HG03520 (cell line): ENCODE results near the gene PXT1.
"Not testable (repeated sequence)": the region's sequence is repeated elsewhere in the genome, so short reads cannot be mapped to it uniquely, and the experiment has no call there.

Experiments used
- ATAC-seq: cut with Tn5 transposase; IDR thresholded peaks from one replicate; pipeline ENCODE4 v1.9.1; 2021; ENCODE audit warnings: mild to moderate bottlenecking, moderate library complexity; ENCODE audit not compliant: unreplicated experiment

The PXT1 gene

GRCh38 chr6:36444470-36444869 is 1.8 kb upstream of the PXT1 start:
- no peak for ATAC-seq

GRCh38 chr6:36443471-36444428 is 1.1 kb upstream of the PXT1 start:
- ATAC-seq, result no peak

DNA sequence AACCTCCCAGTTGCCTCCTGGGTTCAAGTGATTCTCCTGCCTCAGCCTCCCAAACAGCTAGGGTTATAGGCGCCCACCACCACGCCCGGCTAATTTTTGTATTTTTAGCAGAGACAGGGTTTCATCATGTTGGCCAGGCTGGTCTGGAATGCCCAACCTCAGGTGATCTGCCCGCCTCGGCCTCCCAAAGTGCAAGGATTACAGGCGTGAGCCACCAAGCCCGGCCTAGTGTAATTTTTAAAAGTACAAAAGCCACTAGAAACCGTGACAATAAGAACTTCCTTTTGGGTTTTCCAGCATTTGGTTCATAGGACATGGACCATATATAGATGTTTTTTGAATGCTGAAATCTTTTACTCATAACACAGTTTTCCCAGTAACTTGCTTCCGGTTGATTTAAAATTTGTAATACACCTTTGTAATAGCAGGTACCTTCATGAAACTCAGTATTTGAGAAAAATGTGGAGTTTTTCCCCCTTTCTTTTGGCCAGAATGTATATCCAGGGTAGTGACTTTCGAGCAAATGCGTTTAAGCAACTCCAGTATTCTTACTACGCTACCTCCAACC is 467 bp downstream of the PXT1 start:
- ATAC-seq, result no peak

DNA sequence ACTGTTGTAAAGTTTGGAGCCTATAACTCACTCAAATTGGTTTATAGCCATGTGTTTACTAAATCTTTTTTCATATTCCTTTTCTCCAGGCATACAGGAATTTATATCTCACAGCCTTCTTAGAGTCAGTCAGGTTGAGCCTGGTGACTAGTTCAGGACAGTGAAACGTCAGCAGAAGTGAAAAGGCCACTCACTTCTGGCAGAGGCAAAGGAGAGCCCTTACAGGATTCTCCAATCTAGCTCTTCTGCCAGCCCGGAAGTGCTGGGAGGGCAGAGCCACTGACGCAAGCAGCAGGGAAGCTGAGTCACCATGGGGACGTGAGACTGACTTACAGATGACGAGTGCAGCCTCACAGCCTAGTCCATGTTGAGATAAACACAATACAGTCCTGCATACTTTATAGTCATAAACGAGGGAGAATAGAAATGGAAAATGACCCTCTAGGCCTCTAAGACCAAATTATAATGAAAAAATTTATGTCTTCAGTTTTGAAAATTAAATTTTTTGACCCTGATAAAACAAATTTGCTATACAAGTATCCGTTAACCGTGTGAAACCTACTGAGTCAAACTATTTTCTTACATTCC is 1.3 kb downstream of the PXT1 start:
- peak; percentile 52 for ATAC-seq

DNA sequence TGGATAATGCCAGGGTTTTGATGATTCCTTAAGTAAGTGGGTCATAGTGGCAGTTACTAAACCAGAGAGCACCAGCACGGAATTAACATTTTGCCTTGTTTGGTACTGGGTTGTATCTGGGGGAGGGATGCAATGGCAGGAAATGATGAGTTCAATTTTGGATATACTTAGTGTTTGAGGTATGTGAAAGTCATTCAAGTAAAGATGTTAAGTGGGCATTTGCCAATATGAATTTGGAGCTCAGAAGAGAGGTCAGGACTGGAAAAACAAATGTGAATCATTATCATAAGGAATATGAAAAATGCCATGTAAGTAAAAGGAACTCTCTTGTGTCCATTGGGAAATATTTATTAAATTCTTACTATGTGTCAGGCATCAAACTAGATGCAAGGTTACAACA is 6.2 kb downstream of the PXT1 start:
- no peak for ATAC-seq

GRCh38 chr6:36432151-36432671 is 10.4 kb downstream of the PXT1 start:
- no peak for ATAC-seq

GRCh38 chr6:36431197-36431596 is 11.5 kb downstream of the PXT1 start:
- ATAC-seq, result no peak

DNA sequence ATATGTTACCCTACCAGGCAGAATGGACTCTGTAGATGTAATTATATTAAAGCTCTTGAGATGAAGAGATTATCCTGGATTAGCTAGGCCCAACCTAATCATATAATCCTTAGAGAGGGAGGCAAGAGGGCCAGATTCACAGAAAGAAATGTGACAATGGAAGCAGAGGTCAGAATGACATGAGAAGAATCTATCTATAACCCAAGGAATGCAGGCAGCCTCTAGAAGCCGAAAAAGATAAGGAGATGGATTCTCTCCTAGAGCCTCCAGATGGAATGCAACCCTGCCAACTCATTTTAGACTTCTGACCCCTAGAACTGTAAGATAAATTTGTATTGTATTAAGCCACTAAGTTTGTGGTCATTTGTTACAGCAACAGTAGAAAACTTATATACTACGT is 12.3 kb downstream of the PXT1 start:
- no peak for ATAC-seq

DNA sequence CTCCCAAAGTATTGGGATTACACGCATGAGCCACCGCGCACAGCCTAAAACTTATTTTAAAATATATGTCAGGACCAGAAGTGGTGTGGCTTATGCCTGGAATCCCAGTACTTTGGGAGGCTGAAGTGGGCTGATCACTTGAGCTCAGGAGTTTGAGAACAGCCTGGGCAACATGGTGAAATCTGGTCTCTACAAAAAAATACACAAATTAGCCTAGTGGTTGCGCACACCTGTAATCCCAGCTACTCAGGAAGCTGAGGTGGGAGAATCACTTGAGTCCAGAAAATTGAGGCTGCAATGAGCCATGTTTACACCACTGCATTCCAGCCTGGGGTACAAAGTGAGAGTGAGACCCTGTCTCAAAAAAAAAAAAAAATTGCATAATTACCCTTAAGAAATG is 13.7 kb downstream of the PXT1 start:
- ATAC-seq, result no peak

DNA sequence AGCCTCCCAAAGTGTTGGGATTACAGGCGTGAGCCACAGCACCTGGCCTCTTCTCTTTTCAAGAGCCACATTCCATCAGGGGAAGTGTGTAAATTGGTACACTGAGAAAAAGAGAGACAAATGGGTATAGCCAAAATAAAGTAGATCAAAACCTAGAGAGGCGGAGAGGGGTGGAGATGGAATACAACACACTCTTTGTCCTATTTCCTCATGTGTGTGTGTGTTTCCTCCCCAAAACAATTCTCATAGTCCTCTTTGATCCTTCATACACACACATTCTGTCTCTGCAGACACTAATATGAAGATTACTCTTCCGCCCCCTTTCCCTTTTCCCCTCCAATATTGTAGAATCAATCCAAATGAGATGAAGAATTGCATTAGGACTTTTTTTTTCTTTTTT is 16.0 kb downstream of the PXT1 start:
- no peak for ATAC-seq

DNA sequence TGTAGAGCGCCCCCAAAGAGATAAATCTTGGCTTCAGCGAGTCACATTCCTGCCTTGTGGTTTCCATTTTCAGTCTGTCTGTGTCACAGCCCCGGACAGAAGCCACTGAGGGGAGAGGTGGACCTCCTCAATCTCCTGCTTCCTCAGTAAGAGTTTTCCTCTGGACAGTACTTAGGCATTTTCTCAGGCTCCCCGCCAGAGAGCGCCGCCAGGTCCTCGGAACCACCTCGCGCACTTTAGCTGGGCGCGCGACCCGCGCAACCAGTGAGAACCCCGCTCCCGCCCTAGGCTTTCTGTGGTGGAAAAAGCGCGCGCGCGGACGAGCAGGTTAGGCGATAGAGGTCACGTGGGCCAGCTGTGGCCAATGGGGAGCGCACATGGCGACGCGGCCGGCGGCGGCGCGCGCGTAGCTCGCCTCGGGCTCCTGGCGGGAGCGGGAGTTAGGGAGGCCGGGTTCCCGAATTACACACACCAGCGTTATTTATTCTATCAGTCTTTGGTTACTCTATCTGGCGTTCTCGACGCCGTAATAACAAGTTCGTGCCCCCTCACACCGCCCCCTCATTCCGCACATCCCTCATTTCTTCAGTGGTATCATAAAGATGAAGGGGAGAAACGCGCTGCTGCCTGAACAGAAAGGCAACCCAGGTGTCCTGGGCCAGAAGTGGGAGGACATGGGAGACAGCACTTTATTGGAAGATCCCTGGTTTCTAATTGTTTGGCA is 19.4 kb downstream of the PXT1 start:
- peak; percentile 86 for ATAC-seq

DNA sequence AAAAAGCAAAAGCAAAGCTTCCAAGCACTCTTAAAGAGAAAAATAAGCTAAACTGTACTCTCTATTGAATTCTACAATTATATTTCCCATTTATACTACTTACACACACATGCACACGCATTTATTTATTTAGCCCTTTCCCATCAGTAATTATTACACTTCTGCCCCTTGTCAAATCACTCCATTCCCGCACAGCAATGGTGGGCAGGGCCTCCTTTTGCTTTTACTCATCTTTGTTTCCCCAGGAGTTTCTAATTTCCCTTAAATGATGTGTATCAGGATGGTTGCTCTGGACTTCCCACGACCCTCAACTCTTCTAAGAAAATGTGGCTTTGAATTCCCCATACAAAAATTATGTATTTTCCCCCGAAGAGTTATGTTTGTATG is 19.9 kb downstream of the PXT1 start:
- peak; percentile 8 for ATAC-seq

- no peak for ATAC-seq
These were observed 23.3 kb downstream of the PXT1 start for GRCh38 chr6:36419310-36419709.

DNA sequence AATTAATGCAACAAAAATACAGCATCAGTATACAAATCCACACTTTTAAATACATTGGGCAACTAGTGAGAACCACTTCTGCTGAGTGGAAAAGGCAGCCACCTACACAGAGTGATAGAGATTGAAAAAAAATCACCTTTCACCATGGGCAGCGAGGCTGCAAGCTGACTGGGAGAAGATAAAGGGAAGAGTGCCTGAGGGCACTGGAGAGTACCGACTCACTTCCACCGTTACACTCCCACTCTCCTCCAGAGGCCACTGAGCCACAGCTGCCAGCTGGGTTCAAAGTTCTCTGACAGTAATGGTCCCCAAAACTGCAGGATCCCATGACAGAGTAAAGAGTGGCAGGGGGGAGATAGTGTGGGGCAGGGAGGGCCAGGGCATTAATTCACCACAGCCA is 24.1 kb downstream of the PXT1 start:
- ATAC-seq, result no peak

- no peak for ATAC-seq
These were observed 28.2 kb downstream of the PXT1 start for GRCh38 chr6:36414481-36414880.

GRCh38 chr6:36413489-36414480 is 28.9 kb downstream of the PXT1 start:
- ATAC-seq, result no peak

- ATAC-seq, result not testable (repeated sequence)
These were observed 32.9 kb downstream of the PXT1 start for GRCh38 chr6:36409718-36410117.

GRCh38 chr6:36404164-36404563 is 38.5 kb downstream of the PXT1 start:
- no peak for ATAC-seq

DNA sequence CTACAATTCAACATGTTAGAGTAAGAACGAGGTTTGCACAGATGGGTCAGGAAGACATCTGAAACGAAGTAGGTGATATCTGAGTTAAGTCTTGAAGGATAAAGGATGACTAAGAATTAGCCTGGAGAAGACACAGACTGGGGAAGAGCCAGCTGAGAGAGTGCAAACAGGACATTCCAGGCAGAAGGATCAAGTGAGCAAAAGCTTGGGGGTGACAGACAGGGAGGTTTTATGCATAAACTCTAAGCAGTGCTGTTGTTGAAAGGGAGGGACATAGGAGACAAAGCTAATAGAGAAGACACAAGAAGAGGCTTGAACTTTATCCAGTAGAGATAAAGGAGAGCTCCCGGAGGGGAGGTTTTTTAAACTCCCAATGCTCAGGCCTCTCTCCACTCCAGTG is 40.2 kb downstream of the PXT1 start:
- ATAC-seq, result no peak

DNA sequence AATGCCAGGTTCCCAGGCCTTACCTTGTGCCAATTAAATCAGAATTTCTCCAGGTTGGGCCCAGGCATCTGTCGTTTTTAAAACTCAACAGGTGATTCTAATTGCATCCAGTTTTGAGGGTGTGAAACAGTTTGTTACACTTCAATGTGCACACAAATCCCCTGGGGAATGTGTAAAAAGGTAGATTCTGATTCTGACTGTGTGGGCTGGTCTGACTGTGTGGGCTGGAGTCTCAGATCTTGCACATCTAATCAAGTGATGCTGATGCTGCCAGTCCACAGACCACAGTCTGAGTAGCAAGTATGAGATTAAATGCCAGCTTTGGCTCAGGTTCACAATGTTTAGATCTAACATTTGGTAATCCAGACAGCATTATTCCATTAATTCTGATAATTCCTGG is 42.7 kb downstream of the PXT1 start:
- no peak for ATAC-seq
